GM23338 (cell line): ENCODE measurements around the gene MUL1. TPM values are rescaled to one million over a fixed set of nuclear protein-coding genes. Genes with fewer than 3 reads are reported as not detected.

Experiments
- ATAC-seq: fragments of 200-7000 bp; cut with Tn5 transposase; 3 replicates; pipeline ENCODE4 v1.9.1; 2020
- DNase-seq: peaks from one replicate; pipeline ENCODE4 v3.0.0-alpha.2; 2015; ENCODE audit warnings: low spot score
- H2AFZ ChIP-seq: fragments of 200-600 bp; sonication (generic); 2 replicates; pipeline ENCODE4 v1.8.0; 2016; ENCODE audit warnings: antibody characterized with exemption, mild to moderate bottlenecking, moderate library complexity
- H3F3A ChIP-seq: fragments of 200-600 bp; sonication (generic); replicated peaks from 2 replicates; pipeline ENCODE4 v1.8.0; 2017; ENCODE audit warnings: antibody characterized with exemption, mixed run types, low read depth
- H3K27ac ChIP-seq: fragments of 200-600 bp; sonication (generic); 2 replicates; pipeline ENCODE4 v1.6.1; 2016; ENCODE audit warnings: low read depth
- H3K27me3 ChIP-seq: fragments of 200-600 bp; sonication (generic); 2 replicates; pipeline ENCODE4 v1.8.0; 2016; ENCODE audit warnings: mild to moderate bottlenecking, mixed run types, moderate library complexity; ENCODE audit not compliant: insufficient read depth
- H3K36me3 ChIP-seq: fragments of 200-600 bp; sonication (generic); 2 replicates; pipeline ENCODE4 v1.8.0; 2016; ENCODE audit warnings: mild to moderate bottlenecking; ENCODE audit not compliant: insufficient read depth
- H3K4me1 ChIP-seq: fragments of 200-600 bp; sonication (generic); 2 replicates; pipeline ENCODE4 v1.8.0; 2016; ENCODE audit warnings: mild to moderate bottlenecking, moderate library complexity; ENCODE audit not compliant: insufficient read depth
- H3K4me2 ChIP-seq: fragments of 200-600 bp; sonication (generic); 2 replicates; pipeline ENCODE4 v1.7.1; 2017; ENCODE audit warnings: mixed run types
- H3K4me3 ChIP-seq: fragments of 200-600 bp; sonication (generic); 2 replicates; pipeline ENCODE4 v1.6.1; 2016; ENCODE audit warnings: mixed run types
- H3K79me2 ChIP-seq: fragments of 200-600 bp; sonication (generic); replicated peaks from 2 replicates; pipeline ENCODE4 v1.8.0; 2017; ENCODE audit warnings: mild to moderate bottlenecking; ENCODE audit not compliant: insufficient read depth
- H3K9me2 ChIP-seq: fragments of 200-600 bp; sonication (generic); 2 replicates; pipeline ENCODE4 v1.8.0; 2017; ENCODE audit not compliant: insufficient read depth
- H4K20me1 ChIP-seq: fragments of 200-600 bp; sonication (generic); replicated peaks from 2 replicates; pipeline ENCODE4 v1.8.0; 2017; ENCODE audit warnings: mild to moderate bottlenecking; ENCODE audit not compliant: insufficient read depth
- H3K27ac Mint-ChIP-seq: 2 replicates; pipeline ENCODE4 v1.8.0; 2020; ENCODE audit warnings: inconsistent platforms, mild to moderate bottlenecking, moderate library complexity, mixed read lengths
- H3K27me3 Mint-ChIP-seq: 3 replicates; pipeline ENCODE4 v1.8.0; 2022; ENCODE audit warnings: low read depth, mild to moderate bottlenecking, moderate library complexity, mixed read lengths, inconsistent platforms; ENCODE audit not compliant: insufficient read depth, poor library complexity
- H3K36me3 Mint-ChIP-seq: 3 replicates; pipeline ENCODE4 v1.8.0; 2021; ENCODE audit warnings: low read depth, mild to moderate bottlenecking, inconsistent platforms, moderate library complexity, mixed read lengths
- H3K4me1 Mint-ChIP-seq: 3 replicates; pipeline ENCODE4 v1.8.0; 2020; ENCODE audit warnings: mild to moderate bottlenecking, inconsistent platforms, mixed read lengths
- H3K4me3 Mint-ChIP-seq: 3 replicates; pipeline ENCODE4 v1.8.0; 2021; ENCODE audit warnings: moderate library complexity, mild to moderate bottlenecking, inconsistent platforms, mixed read lengths
- H3K9me3 Mint-ChIP-seq: 3 replicates; pipeline ENCODE4 v1.8.0; 2020; ENCODE audit warnings: moderate library complexity, mild to moderate bottlenecking, inconsistent platforms, mixed read lengths
- CREB1 ChIP-seq: fragments of 250-450 bp; sonication (Bioruptor Pico); IDR thresholded peaks from 2 replicates; pipeline ENCODE4 v1.5.0; 2020; ENCODE audit warnings: low read depth, mild to moderate bottlenecking, moderate library complexity
- CTCF ChIP-seq, 2 experiments: fragments of 200-600 bp in 1 of 2; sonication (generic) in 1 of 2; conservative IDR thresholded peaks; 2 replicates each; pipeline versions ENCODE4 v1.5.1 to v1.6.1; 2016 to 2017; ENCODE audit warnings: antibody characterized with exemption in 2 of 2, low read depth in 2 of 2, mild to moderate bottlenecking in 2 of 2, moderate library complexity in 1 of 2
- EZH2 ChIP-seq: fragments of 200-600 bp; sonication (generic); IDR thresholded peaks from one replicate; pipeline ENCODE4 v1.8.0; 2017; ENCODE audit warnings: antibody characterized with exemption, mild to moderate bottlenecking, low read depth; ENCODE audit not compliant: unreplicated experiment
- JUNB ChIP-seq: IDR thresholded peaks from one replicate; pipeline ENCODE4 v1.6.1; 2016; ENCODE audit warnings: antibody characterized with exemption; ENCODE audit not compliant: unreplicated experiment
- NANOG ChIP-seq: IDR thresholded peaks from 2 replicates; pipeline ENCODE4 v1.6.1; 2016; ENCODE audit warnings: antibody characterized with exemption, borderline replicate concordance
- POLR2AphosphoS5 ChIP-seq: IDR thresholded peaks from 2 replicates; pipeline ENCODE4 v1.6.1; 2016; ENCODE audit warnings: antibody characterized with exemption, low read depth
- REST ChIP-seq: IDR thresholded peaks from one replicate; pipeline ENCODE4 v1.6.1; 2018; ENCODE audit warnings: antibody characterized with exemption; ENCODE audit not compliant: unreplicated experiment
- STAT1 ChIP-seq: IDR thresholded peaks from one replicate; pipeline ENCODE4 v1.6.1; 2016; ENCODE audit warnings: antibody characterized with exemption; ENCODE audit not compliant: unreplicated experiment
- ZNF114 ChIP-seq: fragments of 250-450 bp; sonication (Bioruptor Pico); IDR thresholded peaks from 2 replicates; pipeline ENCODE4 v1.5.0; 2020; ENCODE audit warnings: mild to moderate bottlenecking, moderate library complexity
- polyA plus RNA-seq: library from polyadenylated mRNA; unstranded; fragments of >200 nt; fragmentation: Nextera tagmentation; extraction: Ambion mirVana; gene quantifications from 2 replicates; pipeline ENCODE4 v1.2.1, GENCODE V29; 2016
- total RNA-seq: library from RNA; depleted of rRNA; stranded (reverse); fragments of >200 nt; shearing (Covaris generic); gene quantifications from 2 replicates; pipeline ENCODE4 v1.2.3, GENCODE V29; 2014
- TF ChIP-seq, protein P1 (sequence below): IDR thresholded peaks from 2 replicates; pipeline ENCODE4 v1.6.1; 2016; ENCODE audit warnings: antibody characterized with exemption
- TF ChIP-seq, protein P2 (sequence below): fragments of 250-450 bp; sonication (Bioruptor Pico); IDR thresholded peaks from 2 replicates; pipeline ENCODE4 v1.5.0; 2020; ENCODE audit warnings: mild to moderate bottlenecking, moderate library complexity

The MUL1 gene
- total and polyA plus RNA-seq, 2 experiments from 2014 or later: 8.9 to 26.2 TPM

DNA sequence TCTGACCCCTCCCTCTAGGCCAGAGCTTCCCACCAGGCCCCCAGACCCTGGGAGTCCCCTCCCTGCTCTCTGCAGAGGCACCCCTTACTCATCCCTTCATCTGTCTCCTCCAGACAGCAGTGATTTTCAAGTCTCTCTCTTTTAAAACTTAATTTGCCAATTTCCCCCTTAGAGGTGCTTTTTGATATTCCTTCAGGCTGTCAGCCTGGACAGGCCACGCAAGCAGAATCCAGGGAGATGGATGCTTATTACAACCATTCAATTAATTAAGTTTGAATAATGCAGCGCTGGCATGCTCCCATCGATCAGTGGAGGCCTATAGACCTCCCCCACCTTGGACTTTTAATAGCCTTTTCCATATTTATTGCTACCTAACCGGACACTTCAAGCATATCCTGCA lies 28.1 kb downstream of the MUL1 start (continued):
- TF ChIP-seq CTCF (conservative IDR thresholded peaks at IDR 0.05; ENCODE audit: low read depth in 2 of 2) (no peak), STAT1 (no peak), CREB1 (CRISPR knock-in tag) (no peak), NANOG (no peak), ZNF114 (no peak), EZH2 (no peak)

GRCh38 chr1:20478057-20478635 lies 29.8 kb downstream of the MUL1 start:
- Histone ChIP-seq H3K4me2 (no peak overlapping the region), H3F3A (no peaks in the 10 kb centered on the region), H3K36me3 (no peaks in the 10 kb centered on the region), H4K20me1 (0 out of 2 replicates have a peak, but pooled peaks cover 4% of the 10 kb centered on the region), H3K79me2 (no peaks in the 10 kb centered on the region), H3K27ac (no peak overlapping the region), H3K27me3 (peaks cover 50% of the 10 kb centered on the region), H3K4me3 (no peak overlapping the region), H2AFZ (no peak overlapping the region), H3K9me2 (no peaks in the 10 kb centered on the region), H3K4me1 (peaks cover 52% of the 10 kb centered on the region)
- Mint-ChIP-seq H3K4me1 (peaks cover 60% of the 10 kb centered on the region), H3K27me3 (peaks cover 22% of the 10 kb centered on the region), H3K4me3 (no peak overlapping the region), H3K27ac (no peak overlapping the region), H3K9me3 (no peaks in the 10 kb centered on the region), H3K36me3 (no peaks in the 10 kb centered on the region)
- ATAC-seq (no peak), DNase-seq (no peak)
- TF ChIP-seq, protein P1, sequence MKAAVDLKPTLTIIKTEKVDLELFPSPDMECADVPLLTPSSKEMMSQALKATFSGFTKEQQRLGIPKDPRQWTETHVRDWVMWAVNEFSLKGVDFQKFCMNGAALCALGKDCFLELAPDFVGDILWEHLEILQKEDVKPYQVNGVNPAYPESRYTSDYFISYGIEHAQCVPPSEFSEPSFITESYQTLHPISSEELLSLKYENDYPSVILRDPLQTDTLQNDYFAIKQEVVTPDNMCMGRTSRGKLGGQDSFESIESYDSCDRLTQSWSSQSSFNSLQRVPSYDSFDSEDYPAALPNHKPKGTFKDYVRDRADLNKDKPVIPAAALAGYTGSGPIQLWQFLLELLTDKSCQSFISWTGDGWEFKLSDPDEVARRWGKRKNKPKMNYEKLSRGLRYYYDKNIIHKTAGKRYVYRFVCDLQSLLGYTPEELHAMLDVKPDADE: no peak
- TF ChIP-seq POLR2AphosphoS5: no peak
- no peak for TF ChIP-seq ZNF114
- no peak for TF ChIP-seq REST
- TF ChIP-seq EZH2: no peak
- TF ChIP-seq JUNB: no peak
- TF ChIP-seq, protein P2, sequence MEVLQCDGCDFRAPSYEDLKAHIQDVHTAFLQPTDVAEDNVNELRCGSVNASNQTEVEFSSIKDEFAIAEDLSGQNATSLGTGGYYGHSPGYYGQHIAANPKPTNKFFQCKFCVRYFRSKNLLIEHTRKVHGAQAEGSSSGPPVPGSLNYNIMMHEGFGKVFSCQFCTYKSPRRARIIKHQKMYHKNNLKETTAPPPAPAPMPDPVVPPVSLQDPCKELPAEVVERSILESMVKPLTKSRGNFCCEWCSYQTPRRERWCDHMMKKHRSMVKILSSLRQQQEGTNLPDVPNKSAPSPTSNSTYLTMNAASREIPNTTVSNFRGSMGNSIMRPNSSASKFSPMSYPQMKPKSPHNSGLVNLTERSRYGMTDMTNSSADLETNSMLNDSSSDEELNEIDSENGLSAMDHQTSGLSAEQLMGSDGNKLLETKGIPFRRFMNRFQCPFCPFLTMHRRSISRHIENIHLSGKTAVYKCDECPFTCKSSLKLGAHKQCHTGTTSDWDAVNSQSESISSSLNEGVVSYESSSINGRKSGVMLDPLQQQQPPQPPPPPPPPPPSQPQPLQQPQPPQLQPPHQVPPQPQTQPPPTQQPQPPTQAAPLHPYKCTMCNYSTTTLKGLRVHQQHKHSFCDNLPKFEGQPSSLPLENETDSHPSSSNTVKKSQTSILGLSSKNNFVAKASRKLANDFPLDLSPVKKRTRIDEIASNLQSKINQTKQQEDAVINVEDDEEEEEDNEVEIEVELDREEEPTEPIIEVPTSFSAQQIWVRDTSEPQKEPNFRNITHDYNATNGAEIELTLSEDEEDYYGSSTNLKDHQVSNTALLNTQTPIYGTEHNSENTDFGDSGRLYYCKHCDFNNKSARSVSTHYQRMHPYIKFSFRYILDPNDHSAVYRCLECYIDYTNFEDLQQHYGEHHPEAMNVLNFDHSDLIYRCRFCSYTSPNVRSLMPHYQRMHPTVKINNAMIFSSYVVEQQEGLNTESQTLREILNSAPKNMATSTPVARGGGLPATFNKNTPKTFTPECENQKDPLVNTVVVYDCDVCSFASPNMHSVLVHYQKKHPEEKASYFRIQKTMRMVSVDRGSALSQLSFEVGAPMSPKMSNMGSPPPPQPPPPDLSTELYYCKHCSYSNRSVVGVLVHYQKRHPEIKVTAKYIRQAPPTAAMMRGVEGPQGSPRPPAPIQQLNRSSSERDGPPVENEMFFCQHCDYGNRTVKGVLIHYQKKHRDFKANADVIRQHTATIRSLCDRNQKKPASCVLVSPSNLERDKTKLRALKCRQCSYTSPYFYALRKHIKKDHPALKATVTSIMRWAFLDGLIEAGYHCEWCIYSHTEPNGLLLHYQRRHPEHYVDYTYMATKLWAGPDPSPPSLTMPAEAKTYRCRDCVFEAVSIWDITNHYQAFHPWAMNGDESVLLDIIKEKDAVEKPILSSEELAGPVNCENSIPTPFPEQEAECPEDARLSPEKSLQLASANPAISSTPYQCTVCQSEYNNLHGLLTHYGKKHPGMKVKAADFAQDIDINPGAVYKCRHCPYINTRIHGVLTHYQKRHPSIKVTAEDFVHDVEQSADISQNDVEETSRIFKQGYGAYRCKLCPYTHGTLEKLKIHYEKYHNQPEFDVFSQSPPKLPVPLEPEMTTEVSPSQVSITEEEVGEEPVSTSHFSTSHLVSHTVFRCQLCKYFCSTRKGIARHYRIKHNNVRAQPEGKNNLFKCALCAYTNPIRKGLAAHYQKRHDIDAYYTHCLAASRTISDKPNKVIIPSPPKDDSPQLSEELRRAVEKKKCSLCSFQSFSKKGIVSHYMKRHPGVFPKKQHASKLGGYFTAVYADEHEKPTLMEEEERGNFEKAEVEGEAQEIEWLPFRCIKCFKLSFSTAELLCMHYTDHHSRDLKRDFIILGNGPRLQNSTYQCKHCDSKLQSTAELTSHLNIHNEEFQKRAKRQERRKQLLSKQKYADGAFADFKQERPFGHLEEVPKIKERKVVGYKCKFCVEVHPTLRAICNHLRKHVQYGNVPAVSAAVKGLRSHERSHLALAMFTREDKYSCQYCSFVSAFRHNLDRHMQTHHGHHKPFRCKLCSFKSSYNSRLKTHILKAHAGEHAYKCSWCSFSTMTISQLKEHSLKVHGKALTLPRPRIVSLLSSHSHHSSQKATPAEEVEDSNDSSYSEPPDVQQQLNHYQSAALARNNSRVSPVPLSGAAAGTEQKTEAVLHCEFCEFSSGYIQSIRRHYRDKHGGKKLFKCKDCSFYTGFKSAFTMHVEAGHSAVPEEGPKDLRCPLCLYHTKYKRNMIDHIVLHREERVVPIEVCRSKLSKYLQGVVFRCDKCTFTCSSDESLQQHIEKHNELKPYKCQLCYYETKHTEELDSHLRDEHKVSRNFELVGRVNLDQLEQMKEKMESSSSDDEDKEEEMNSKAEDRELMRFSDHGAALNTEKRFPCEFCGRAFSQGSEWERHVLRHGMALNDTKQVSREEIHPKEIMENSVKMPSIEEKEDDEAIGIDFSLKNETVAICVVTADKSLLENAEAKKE (CRISPR knock-in tag): no peak
- TF ChIP-seq STAT1: no peak
- TF ChIP-seq NANOG: no peak
